ENCODE measurements around the gene FERMT3.
"Not testable (repeated sequence)": the region's sequence is repeated elsewhere in the genome, so short reads cannot be mapped to it uniquely, and the experiment has no call there.

Gene FERMT3

DNA sequence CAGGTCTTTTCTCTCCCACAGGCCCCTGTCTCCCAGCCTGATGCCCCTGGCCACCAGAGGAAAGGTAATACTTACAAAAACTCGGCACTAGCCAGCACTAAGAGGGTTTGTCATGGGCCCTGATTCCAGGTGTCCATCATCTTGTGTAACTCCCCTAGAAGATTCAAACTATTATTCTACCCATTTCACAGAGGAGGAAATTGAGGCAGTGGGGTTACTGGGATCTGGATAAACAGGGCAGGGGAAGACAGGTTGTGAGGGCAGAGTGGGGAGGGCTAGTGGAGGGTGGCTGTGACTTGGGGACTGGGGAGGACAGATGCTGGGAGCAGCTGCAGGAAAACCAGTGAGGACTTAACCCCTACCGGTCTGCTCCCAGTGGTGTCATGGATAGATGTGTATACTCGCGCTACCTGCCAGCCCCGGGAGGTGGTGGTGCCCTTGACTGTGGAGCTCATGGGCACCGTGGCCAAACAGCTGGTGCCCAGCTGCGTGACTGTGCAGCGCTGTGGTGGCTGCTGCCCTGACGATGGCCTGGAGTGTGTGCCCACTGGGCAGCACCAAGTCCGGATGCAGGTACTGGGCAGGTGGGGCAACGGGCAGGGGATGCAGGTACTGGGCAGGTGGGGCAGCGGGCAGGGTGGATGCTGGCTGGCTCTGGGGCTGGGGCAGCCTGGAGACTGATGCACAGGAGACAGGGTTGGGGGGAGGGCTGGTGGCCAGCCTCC lies 29.1 kb downstream of the FERMT3 start:
- no peak for DNase-seq (ENCODE audit: low spot score)

DNA sequence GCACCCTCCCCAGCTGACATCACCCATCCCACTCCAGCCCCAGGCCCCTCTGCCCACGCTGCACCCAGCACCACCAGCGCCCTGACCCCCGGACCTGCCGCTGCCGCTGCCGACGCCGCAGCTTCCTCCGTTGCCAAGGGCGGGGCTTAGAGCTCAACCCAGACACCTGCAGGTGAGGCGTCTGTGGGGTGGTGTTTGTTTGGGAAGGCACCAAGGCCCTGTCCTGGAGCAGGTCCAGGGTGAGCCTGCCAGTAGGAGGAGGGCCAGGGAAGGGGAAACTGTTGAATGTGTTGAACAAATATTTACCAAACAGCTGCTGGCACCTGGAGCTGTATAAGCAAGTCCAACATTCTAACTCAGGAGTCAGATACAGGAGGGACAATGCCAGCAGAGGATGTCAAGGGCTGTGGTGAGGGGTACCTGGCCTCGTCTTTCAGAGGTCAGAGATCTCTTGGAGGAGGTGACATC lies 31.0 kb downstream of the FERMT3 start:
- DNase-seq (ENCODE audit: low spot score) = no peak

DNA sequence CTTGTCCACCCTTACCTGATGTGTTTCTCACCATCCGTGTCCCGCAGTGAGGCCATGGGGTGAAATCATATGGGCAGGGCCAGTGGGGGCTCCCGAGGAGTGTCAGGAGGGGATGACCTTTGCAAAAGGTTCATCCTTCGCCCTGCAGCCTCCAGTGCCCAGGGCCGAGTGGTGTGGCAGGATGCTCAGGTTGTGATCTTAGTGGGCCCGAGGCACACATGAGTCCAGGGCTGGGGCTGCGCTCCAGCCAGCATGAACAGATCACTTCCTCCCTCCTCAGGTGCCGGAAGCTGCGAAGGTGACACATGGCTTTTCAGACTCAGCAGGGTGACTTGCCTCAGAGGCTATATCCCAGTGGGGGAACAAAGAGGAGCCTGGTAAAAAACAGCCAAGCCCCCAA lies 31.6 kb downstream of the FERMT3 start:
- DNase-seq (ENCODE audit: low spot score) = no peak

DNA sequence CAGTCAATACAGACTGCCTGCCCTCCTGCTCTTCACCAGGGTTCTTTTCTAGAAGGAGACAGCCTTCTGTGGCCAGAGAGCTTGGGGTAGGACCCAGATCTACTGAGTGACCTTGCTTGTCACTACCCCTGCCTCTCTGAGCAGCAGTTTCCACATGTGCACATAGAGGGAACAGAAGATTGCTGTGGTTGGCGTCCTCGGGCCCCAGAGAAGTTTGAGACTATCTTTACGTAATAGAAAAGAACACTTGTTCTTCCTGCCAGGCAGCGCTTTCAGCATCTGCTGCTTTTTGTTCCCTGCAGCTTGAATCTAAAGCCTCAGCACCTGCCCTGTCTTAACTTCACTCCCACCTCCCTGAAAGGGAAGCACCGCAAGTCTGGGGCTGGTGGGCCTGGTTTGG lies 32.5 kb downstream of the FERMT3 start:
- no peak for DNase-seq (ENCODE audit: low spot score)

DNA sequence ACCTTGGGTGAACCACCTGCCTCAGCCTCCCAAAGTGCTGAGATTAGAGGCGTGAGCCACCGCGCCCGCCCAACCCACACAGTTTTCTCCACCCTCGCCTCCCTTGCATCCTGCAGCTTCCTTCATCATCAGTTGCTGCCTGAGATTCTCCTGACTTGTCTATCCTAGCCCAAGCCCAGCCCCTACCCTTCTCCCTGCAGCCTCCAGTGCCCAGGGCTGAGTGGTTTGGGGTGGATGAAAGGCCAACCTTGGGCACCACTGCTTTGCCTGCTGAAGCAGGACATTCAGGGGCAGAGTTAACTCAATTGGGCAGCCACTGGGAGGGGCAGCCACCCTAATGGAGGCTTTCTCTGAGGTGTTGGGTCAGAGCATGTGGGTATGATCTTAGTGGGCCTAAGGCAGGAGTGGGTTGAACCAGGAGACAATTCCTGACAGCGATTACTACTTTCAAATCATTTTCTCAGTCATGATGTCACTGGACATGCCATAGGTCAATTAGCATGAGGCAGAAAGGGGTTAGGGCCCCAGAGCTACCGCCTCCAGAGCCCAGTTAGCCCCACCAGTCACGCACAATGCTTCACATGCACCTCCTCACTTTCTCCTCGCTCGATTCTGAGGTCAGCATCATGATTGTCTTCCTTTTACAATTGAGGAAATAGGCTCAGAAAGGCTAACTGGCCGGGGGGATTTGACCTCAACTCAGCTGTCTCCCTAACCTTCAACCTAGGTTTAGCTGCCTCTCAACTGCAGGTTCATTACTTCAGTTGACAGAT lies 33.3 kb downstream of the FERMT3 start:
- no peak for DNase-seq (ENCODE audit: low spot score)

DNA sequence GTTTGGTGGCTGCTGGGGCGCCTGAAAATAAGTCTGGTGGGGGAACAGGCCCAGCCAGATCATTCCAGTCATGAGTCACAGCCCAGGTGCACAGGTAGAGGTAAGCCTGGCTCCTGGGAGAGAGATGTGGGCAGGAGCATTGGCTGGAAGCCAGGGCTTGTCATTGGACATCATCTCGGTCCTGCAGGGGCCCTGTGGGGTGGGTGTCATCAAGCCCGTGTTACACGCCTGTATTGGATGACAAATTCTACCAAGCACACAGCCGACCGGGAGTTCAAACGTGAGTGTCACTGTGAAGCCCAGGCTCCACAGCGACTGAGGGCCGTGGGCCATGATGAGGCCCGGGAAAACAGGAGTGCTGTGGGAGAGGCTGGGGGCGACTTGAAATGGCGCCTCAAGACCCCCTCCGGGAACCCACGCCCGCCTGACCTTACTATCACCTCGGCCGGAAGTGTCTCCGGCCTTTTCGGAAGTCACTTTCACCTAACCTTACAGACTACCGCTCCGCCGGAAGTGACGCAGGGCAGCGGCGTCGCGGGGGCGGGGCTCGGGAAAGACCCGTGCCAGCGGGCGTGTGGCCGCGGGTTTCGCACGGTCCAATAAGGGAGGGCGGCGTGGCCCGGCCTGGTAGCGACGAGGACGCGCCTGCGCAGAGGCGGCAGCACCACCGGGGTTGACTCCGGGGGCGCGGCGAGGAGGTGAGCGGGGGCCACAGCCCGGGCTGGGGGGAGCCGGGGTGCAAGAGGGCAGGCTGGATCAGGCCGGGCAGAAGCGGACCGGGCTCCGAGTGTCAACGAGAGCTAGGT lies 34.1 kb downstream of the FERMT3 start, which contains the start of gene FKBP2:
TSS of gene FKBP2 (plus strand) at position 661 of the 806 bp plus-strand sequence. CDS start 1,293 bp downstream, outside the sequence.
- DNase-seq (ENCODE audit: low spot score) = peak; percentile 98

DNA sequence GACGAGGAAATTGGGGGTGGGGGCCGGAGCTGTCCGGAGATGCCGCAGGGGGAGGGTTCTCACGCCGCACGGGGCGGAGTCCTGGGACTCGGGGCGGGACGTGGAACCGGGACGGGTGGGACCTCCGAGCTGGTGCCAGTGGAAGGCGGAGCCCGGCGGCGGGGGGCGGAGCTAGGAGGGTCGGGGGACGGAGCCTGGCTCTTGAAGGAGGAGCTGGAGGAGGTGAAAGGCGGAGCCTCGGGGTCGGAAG lies 34.6 kb downstream of the FERMT3 start:
- DNase-seq (ENCODE audit: low spot score) = peak; percentile 100

DNA sequence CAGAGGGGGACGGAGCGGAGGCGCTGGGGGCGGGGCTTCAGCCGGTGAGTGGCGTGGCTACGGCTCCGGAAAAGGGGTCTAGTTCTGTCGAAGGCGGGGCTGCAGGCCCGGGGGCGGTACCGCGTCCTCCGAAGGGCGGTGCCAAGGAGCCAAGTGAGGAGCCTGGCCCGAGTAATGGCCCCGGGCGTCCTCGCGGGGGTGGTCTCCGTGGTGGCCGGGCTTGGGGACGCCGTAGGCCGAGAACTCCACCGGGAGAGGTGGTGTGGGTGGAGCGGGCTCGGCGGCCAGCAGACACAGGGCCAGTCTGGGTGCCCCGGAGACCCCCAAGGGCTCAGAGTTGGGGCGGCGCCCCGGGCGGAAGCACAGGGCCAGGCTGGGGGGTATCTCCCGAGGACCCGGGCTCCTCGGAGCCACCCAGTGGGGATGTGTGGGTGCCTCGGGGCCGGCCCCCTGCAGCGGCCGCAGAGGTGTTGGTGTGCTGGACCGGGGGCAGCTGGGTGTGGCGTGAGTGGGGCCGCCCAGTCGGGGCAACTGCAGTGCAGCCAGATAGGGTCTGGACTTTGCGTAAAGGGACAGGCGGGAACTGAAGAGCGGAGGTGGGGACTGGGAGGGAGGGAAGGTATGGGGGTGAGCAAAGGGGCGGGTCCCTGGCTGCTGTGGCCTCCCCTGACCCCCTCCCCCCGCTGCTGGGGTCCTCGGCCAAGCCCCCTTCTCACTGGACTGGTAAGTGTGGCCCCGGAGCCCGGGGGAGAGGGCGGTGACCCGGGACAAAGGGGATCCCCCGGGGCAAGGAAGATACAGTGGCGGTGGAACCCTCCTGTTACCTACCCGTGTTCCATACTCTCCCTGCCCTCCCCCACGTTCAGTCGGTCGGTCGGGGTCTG lies 35.2 kb downstream of the FERMT3 start:
- no peak for DNase-seq (ENCODE audit: low spot score)

DNA sequence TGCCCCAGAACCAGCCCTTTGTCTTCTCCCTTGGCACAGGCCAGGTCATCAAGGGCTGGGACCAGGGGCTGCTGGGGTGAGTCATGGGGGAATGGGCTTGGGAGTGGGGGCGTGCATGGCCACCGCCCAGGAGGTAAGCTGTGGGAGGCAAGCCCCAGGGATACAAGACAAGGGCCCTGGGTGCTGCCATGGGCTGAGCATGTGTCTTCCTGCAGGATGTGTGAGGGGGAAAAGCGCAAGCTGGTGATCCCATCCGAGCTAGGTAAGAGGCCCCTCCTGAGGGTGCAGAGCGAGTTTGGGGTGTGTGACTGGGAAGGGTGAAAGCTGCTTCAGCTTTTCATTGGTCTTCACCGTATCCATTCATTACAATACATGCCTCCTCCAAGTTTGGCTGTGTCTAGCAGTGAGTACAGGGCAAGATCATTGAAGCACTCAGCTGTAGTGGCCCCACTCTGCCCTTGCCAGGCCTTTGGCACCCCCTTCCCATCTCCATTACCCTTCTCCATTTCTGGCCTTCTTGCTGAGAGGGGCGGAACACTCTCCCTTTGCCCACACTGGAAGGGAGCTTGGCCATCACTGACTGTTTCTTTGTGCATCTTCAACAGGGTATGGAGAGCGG lies 36.8 kb downstream of the FERMT3 start:
- no peak for DNase-seq (ENCODE audit: low spot score)

DNA sequence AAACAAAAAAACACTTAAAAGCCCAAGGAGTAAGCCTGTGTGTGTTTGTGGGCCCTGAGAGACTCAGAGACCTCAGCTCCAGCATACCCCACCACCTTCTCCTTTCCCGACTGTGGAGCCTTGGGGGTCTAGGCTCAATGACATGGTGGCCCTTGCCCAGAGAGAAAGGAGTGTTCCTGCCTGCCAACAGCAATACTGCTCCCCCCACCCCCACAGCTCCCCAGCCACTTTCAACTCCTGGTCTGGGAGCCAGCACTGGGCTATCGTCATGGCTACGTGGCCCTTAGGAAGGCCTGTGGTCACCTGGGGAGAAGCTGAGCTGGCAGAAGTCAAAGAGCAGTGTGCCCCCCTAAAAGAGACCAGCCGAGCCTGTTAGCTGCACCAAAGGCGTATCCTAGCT lies 37.6 kb downstream of the FERMT3 start:
- no peak for DNase-seq (ENCODE audit: low spot score)

DNA sequence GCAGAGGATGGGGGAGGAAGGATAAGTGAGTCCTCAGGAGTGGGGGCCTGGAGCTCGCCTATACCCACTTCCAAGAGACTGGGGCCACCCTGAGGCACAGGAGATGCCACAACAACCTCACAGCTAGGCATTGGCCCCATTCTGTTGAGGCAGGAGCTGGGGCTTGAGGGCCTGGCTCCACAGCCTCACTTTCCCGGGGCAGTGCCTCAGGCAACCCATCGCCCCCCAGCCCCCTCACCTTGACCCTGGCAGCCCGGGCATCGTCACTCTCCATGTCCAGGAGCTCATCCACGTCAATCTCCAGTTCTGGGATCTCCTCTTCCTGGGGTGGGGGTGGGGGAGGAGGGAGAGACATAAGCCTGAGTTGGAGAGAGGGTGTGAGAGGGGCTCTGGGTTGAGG lies 38.4 kb downstream of the FERMT3 start:
- no peak for DNase-seq (ENCODE audit: low spot score)

DNA sequence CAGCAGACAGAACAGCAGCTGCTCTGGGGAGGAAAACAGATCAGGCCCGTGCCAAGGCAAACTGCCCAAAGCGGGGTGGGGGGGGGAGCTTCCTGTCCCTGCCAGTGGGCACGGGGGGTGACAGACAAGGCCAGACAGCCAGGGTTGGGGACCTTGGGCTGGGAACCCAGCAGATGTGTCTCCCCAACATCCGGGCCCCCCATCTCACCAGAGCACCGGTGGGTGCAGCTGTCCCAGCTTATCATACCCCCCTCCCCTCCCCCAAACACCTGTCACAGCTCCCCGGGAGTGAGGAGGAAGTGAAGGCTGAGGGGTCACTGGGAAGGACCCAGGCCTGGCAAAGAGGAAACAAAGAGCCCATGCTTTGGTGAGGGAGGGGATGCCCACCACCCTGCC lies 38.9 kb downstream of the FERMT3 start:
- DNase-seq (ENCODE audit: low spot score) = peak; percentile 50

DNA sequence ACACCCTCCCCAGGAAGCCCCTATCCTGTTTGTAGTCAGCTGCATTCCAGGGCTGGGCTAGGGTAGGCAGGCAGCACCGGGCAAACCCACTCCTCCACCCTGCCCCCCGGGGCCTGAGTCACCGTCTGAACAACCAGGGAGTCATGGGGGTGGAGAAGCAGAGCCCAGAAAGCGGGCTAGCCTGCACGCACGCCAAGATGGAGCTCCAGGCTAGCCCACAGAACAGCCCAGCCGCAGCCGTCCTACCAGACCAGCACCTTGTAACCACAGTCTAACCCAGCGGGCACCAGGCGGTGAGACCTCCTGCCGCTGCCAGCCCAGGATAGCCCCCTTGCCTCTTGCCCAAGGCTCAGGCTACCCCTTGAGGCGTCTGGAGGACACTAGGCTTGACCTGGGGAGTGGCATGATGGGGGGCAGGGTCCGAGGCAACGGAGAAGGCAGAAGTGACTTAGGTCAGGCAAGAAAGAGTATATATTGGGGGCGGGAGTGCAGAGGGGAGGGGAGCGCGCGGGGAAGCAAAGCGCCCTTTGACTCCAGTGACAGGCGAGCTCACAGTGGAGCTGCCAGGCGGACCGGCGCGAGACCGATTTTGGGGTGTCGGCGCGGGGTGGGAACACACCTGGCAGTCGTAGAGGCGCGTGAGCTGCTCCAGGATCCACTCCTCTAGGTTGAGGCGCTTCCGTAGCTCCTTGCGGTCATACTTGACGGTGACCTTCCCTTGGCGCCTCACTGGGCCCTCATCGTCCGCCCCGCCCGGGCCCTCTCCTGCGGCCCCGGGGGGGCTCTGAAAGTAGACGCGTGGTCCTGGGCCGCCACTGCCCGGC lies 39.5 kb downstream of the FERMT3 start:
- peak; percentile 84 for DNase-seq (ENCODE audit: low spot score)

DNA sequence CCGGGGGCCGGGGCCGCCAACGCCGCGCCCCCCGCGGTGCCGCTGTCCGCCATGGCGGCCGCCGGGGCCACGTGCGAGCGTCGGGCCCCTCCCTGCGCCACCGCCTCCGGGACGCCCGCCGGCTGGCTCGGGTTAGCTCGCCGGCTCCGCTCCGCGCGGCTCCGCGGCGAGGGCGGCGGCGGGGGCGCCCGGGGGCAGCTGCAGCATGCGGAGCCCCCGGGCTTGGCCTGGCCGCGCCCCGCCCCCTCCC lies 40.0 kb downstream of the FERMT3 start:
- DNase-seq (ENCODE audit: low spot score) = not testable (repeated sequence)

DNA sequence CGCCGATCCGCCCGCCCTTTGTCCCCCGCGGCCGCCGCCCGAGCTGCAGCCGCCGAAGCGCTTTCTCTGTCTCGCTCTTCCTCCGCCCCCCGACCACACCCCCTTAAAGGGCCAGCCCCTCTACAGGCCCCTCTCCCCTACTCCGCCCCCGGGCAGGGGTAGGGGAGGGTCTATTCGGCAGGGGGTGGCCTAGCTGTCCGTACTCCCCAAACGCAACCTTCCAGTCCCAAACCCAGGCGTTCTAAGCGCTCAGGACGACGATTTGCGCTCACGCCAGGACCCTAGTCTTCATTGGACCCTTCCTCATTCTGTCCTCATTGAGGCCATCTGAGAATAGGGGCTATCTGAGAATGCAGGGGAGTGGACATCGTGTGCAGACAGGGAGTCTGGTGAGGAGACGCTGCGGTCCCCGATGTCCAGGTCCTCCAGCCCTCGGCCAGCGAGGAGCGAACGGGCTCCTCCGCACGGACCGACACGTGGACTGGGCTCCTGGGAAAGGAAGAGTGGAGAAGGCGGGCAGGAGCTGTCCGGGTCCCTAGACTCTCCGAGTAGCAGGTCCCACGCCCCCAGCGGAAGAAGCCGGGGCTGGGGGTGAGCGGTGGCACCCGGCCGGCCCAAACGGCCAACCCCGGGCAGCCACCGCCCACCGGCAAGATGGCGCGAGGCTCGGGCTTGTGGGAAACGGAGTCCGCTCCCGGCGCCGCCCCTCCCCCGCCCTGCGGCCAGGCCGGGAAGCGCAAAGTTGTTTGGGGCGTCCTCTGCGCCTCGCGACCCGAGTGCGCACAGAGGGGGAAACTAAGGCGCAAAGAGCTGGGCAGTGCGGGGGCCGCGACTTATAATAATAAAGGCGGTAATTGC lies 40.6 kb downstream of the FERMT3 start, which contains the start of gene PPP1R14B:
TSS of gene PPP1R14B (minus strand) at position 73 of the 858 bp plus-strand sequence. CDS start 270 bp downstream, outside the sequence.
- peak; percentile 78 for DNase-seq (ENCODE audit: low spot score)

DNA sequence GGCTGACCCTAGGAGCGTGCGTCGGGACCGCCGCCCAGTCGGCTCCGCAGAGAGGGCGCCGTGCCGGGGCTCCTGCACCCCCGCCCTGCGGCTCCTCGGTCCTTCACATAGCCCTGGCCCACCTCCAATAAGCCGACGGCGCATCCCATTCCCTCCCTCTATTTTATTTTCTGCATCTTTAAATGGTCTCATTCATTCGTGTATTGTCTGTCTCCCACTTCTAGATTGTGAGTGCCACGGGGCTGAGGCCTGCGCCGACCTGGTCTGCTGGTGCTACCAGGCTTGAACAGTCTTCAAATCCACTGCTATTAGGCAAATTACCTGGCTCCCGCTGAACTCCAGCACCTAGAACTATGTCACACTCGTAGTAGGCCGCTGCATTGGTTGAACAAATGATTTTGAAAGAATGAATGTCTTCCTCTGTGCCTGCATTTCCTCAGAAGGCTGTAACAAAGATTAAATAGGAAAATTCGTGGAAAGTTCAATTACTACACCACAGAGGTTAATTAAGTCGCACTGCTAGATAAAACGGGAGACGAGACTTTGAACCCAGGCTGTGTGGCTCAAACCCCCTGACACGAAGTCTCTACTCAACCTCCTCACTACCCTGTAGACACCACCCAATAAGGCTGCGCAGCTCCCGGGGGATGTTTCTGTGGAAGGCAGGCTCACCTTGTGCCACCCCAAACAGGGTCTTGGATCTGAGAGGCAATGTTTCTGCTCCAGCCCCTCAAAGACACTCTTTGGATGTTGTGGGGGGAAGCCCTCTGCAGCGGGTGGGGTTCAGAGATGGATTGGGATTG lies 41.4 kb downstream of the FERMT3 start:
- no peak for DNase-seq (ENCODE audit: low spot score)

DNA sequence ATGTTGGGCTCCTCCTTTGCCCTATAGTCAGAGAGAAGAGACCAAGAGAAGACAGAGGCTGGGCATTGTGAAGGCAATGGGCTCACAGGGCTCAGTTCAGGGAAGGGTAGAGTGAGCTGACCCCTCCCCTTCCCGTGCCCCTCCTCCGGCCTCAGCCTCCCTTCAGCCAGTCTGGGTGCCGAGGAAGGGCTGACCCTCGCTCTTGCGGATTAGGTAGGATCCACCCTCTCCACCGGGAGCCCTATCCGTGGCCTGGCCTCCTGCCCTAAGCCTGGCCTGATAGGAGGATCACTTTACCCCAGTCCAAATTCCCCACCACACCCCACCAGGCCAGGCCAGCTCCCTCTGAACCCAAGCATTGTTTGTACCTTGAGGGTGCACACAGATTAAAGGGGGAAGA lies 42.1 kb downstream of the FERMT3 start:
- DNase-seq (ENCODE audit: low spot score) = no peak

DNA sequence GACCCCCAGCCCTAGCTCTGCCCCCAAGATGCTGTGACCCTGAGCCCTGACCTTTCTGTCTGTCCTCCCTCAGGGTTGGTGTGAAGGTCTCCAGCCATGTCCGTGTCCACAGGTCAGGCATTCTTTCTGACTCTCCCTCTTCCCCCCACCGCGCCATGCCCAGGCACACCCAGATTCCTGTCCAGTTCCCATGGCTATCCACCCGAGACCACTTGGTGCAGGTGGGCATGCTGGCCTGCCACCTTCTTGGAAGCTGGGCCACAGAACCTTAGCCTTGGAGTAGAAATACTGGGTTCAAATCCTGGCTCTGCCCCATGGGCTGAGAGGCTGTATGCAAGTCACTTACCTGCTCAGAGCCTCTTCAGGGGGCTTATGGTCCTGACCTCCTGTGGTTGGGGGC lies 42.5 kb downstream of the FERMT3 start:
- no peak for DNase-seq (ENCODE audit: low spot score)

Data from CD4-positive, alpha-beta T cell treated with Interleukin-2 at 100 ng/mL for 4 hours (primary cell).